ENCODE data around the gene CAMK2A.

CAMK2A gene

GRCh38 chr5:150289551-150290390 lies at the start of gene CAMK2A:
TSS of gene CAMK2A (minus strand) at chr5:150289773. CDS start at chr5:150289625, 148 bp downstream.
- no peak for DNase-seq

- DNase-seq: no peak
Measured at GRCh38 chr5:150339165-150339564, 49.6 kb upstream of the CAMK2A start.

GRCh38 chr5:150338546-150338945 lies 49.0 kb upstream of the CAMK2A start:
- DNase-seq: no peak

GRCh38 chr5:150335778-150336177 lies 46.2 kb upstream of the CAMK2A start:
- DNase-seq: no peak

- DNase-seq: no peak
Measured at GRCh38 chr5:150333400-150333799, 43.8 kb upstream of the CAMK2A start.

- no peak for DNase-seq
Measured at GRCh38 chr5:150329881-150330876, 40.6 kb upstream of the CAMK2A start.

- no peak for DNase-seq
Measured at GRCh38 chr5:150329038-150329437, 39.5 kb upstream of the CAMK2A start.

- no peak for DNase-seq
Measured at GRCh38 chr5:150328515-150328914, 38.9 kb upstream of the CAMK2A start.

- no peak for DNase-seq
Measured at GRCh38 chr5:150327139-150327538, 37.6 kb upstream of the CAMK2A start.

GRCh38 chr5:150326707-150327106 lies 37.1 kb upstream of the CAMK2A start:
- no peak for DNase-seq

- DNase-seq: no peak
Measured at GRCh38 chr5:150325426-150325825, 35.9 kb upstream of the CAMK2A start.

- no peak for DNase-seq
Measured at GRCh38 chr5:150323819-150324218, 34.2 kb upstream of the CAMK2A start.

GRCh38 chr5:150323092-150323491 lies 33.5 kb upstream of the CAMK2A start:
- DNase-seq: no peak

- no peak for DNase-seq
Measured at GRCh38 chr5:150322202-150322601, 32.6 kb upstream of the CAMK2A start.

- DNase-seq: no peak
Measured at GRCh38 chr5:150321784-150322183, 32.2 kb upstream of the CAMK2A start.

GRCh38 chr5:150321211-150321610 lies 31.6 kb upstream of the CAMK2A start:
- DNase-seq: no peak

GRCh38 chr5:150320044-150320613 lies 30.6 kb upstream of the CAMK2A start:
- DNase-seq: no peak

GRCh38 chr5:150319484-150319790 lies 29.9 kb upstream of the CAMK2A start:
- no peak for DNase-seq

GRCh38 chr5:150318613-150319483 lies 29.3 kb upstream of the CAMK2A start:
- DNase-seq: no peak

- DNase-seq: no peak
Measured at GRCh38 chr5:150317048-150318003, 27.8 kb upstream of the CAMK2A start.

- DNase-seq: no peak
Measured at GRCh38 chr5:150316320-150316719, 26.7 kb upstream of the CAMK2A start.
